ENCODE results near the gene MIGA2.
A peak's percentile ranks its signal among the peaks of the same experiment; 100 is the strongest.
"Not testable (repeated sequence)": the region's sequence is repeated elsewhere in the genome, so short reads cannot be mapped to it uniquely, and the experiment has no call there.

MIGA2 gene

GRCh38 chr9:129036241-129036922 lies at the start of gene MIGA2:
Gene MIGA2 (plus strand): TSS chr9:129036626. CDS start chr9:129040595, 3,969 bp downstream.
- peak; percentile 99 for DNase-seq

DNA sequence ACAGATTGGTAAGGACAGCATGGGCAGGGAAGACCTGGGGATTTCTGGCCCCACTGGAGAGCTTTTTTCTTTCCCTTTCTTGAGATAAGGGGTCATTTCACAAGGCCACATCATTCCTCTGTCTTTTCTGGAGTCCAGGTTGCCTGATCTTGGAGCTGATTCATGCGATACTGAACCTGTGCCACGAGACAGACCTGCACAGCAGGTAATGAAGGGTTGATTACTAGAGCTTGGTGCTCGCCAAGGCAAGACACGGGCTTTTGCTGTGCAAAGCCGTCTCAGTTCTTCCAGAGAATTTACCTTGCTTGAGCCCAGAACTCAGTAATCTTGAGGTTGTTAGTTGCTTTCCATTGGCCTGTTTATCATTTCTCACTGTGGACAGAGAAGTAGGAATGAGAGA lies 49.8 kb upstream of the MIGA2 start:
- DNase-seq = no peak

- DNase-seq = no peak
Observed at GRCh38 chr9:128987805-128988204, 48.6 kb upstream of the MIGA2 start.

GRCh38 chr9:128992995-128993394 lies 43.4 kb upstream of the MIGA2 start:
- DNase-seq = no peak

DNA sequence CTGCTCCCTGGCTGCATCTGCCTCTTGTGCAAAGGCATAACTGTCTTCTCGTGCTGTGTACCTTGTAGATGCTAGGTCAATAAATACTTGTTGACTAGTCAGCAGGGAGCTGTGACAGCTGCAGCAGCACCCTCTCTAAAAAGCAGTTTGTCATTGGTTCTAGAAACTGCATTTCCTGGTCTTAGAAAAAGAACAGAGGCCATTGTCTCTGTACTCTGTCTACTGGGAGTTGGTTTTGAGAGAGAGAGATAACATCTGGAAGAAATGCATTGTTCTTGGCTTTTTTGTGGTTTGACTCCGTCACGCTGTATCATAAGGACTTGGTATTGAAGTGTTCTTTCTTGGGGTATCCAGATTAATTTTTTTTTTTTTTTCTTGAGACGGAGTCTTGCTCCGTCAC lies 40.6 kb upstream of the MIGA2 start:
- peak; percentile 37 for DNase-seq

DNA sequence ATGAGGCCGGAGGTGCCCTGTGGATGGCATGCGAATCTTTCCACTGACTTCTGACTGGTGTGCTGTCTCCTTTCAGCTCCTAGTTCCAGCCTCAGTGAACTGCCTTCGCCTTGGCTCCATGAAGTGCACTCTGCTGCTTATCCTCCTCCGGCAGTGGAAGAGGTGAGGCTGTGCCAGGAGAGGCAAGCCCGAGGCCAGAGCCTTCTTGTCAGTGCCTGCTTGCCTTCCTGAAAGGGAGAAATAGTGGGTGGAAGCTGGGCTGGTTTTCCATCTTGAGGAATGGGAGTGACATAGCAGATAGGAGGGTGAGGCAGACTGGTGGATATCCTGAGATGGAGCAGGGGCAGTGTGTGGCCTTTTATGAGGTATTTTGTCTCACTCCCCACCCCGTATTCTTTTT lies 38.0 kb upstream of the MIGA2 start:
- no peak for DNase-seq

DNA sequence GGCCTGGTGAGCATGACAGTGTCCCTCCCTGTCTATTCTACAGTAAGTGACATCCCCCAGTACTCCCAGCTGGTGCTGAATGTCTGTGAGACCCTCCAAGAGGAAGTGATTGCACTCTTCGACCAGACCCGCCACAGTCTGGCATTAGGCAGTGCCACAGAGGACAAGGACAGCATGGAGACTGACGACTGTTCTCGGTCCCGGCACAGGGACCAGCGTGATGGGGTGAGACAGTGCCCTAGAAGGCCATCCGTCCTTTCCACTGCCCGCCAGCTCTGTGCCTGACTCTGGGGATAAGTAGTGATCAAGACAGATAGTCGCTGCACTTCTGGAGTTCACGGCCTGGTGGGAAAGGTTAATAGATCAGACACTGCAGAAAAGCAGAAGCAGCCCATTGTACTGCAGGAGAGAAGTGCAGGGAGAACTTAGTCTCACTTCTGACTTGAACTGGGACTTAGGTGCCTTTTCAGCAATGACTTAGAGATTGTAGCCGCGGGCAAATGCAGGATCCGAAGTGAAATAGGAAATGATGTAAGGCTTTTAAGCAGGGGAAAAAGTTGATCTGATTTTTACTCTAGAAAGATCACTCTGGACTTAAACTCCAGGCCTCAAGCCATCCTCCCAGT lies 36.7 kb upstream of the MIGA2 start:
- no peak for DNase-seq

DNA sequence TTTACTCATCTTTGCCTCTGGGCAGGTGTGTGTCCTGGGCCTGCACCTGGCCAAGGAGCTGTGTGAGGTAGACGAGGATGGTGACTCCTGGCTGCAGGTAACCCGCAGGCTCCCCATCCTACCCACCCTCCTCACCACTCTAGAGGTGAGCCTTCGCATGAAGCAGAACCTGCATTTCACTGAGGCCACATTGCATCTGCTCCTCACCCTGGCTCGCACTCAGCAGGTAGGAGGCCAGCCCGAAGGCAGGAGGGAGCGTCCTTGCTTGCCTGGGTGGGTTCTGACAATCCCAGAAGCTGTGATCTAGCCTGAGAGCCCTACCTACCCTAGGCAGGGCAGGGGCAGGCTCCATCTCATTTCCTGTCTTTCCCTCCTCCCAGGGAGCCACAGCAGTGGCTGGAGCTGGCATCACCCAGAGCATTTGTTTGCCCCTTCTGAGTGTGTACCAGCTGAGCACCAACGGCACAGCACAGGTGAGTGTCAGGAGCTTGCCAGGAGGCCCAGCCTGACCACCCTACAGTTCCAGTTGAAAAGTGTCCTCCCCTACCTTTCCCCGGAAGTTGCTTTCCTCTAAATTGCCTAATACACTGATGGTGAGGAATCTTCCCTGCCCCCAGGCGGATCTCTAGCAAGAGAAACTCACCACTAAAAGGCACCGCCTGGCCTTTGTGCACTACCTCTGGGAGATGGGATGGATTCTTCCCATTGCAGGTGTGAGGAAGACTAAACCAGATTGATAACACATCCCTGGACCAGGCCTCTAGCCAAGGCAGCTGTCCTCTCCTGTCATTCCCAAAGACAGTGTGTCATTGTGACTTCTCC lies 34.7 kb upstream of the MIGA2 start:
- no peak for DNase-seq

GRCh38 chr9:129002992-129003391 lies 33.4 kb upstream of the MIGA2 start:
- no peak for DNase-seq

DNA sequence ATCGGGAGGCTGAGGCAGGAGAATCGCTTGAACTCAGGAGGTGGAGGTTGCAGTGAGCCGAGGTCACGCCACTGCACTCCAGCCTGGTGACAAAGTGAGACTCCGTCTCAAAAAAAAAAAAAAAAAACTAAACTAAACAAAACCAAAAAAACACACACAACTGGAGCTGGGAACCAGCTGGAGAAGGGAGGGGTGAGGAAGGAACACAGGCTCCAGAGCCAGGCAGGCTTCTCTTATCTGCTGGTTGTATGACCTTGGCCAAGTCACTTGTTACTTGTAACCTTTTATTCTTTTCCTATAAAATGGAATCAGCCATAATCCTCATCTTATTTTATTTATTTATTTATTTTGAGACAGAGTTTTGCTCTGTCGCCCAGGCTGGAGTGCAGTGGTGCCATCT lies 32.3 kb upstream of the MIGA2 start:
- not testable (repeated sequence) for DNase-seq

DNA sequence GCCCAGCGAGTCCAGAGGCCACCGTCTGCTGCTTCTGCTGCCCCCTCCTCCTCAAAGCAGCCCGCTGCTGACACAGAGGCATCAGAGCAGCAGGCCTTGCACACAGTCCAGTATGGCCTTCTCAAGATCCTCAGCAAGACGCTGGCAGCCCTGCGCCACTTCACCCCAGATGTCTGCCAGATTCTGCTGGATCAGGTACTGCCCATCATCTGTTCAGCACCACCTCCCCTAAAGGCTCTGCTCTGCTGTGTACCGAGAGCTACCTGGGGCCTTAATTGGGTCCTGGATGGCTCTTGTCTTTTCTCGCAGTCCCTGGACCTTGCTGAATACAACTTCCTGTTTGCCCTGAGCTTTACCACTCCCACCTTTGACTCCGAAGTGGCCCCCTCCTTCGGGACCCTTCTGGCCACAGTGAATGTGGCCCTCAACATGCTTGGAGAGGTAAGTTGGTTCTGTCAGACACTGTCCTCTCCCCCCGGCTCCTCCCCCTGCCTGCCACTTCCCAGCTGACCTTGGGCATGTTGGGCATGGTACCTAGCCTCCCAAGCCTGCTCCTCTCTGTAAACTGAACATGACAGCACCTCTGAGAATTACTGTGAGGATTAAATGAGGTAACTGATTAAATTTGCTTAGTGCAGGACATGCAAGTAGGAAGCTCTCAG lies 31.0 kb upstream of the MIGA2 start:
- DNase-seq = no peak

- peak; percentile 26 for DNase-seq
Observed at GRCh38 chr9:129006328-129007034, 29.9 kb upstream of the MIGA2 start.

- DNase-seq = no peak
Observed at GRCh38 chr9:129007035-129007765, 29.2 kb upstream of the MIGA2 start.

- DNase-seq = no peak
Observed at GRCh38 chr9:129007766-129008468, 28.5 kb upstream of the MIGA2 start.

DNA sequence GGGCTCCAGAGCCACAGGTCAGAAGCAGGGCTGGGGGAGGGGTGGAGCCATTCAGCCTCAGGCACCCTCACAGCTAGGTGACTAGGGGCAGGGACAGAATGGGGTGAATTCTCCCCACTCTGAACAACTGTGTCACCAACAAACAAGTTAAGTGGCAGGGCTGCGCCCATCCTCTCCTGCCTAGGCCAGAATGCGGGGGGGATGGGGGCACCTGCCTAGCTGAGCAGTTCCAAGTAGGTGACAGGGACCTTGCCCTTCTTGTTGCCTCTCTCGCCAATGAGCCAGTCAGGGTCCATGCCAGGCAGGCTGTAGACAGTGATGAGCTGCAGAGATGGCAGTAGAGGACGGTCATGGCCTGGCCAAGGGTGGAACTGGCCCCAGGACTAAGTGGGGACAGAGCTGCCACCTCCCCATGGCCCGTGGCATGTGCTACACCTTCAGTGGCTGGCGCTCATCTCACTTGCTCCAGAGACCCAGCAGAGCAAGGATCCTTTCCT lies 27.9 kb upstream of the MIGA2 start:
- no peak for DNase-seq

DNA sequence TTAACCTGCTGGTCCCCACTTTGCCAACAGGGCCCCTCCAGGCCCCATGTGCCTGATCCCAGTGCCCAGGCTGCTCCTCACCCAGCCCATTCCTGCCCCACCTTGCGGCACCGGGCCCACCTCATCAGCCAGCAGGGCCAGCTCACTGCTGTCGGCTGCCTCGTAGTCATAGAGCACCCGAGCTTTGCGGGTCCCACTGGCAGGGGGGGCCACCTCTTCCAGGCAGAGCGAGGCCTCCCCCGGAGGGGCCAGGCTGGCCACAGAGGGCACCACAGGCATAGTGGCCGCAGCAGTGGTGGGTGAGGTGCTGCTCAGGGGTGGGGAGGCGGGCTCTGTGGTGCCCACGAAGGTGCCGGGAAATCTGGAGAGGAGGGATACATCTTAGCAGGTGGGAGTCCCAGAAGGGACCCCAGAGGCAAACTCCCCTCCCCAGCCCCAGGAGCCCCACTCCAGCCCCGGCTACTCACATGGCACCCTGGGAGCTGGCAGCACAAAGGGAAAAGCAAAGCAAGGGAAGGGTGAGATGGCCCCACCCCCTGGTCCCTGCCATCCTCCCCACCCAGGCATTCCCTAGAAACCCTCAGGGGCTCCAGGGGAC lies 27.3 kb upstream of the MIGA2 start:
- DNase-seq = no peak

GRCh38 chr9:129009584-129010141 lies 26.8 kb upstream of the MIGA2 start:
- no peak for DNase-seq

DNA sequence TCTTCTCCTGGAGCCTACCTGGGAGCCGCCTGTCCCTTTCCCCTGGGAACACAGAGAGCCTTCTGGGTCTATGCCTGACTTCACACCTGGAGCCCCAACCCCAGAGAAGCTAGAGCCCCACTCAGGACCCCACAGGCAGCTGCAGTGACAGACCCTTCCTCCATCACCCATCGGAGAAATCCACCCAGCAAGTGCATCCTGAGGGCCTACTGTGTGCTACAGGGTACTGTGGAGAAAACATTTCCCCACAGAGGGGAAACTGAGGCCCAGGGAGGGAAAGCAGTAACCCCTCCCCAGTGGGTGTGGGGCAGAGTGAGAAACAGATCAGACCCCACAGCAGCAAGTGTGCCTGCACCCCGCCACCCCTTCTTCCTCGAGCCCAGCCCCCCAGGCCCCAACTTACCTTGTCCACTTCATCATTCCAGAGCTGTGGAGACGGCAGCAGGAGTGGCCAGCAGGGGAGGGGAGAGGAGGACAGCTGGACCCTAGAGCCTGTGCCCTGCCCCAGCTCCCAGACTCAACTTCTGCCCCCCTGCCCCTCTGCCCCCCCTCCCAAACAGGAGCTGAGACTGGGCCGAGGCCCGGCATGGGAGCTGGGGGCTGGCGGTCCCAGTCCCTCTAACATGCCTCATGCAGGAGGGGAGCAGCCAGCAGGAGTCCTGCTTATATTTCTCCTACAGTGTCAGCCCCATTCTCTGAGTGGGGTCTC lies 26.0 kb upstream of the MIGA2 start:
- no peak for DNase-seq

DNA sequence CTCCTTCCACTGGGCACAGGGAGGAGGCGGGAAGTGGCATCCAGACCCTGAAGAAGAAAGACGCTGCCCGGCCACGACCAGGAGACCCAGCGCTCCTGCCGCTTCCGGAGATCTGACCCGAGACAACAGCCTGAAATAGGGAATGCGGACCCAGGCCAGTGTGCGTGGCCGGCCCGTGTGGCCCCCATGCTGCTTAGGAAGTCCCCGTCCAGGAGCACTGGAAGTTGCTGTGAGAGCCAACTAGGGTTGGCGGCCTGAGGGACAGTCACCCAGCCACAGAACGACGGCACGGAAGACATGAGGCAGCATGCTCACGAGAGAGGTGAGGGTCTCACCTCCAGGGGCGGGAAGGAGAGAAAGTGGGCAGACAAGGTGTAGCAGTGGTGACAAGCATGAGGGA lies 25.3 kb upstream of the MIGA2 start:
- DNase-seq = no peak

DNA sequence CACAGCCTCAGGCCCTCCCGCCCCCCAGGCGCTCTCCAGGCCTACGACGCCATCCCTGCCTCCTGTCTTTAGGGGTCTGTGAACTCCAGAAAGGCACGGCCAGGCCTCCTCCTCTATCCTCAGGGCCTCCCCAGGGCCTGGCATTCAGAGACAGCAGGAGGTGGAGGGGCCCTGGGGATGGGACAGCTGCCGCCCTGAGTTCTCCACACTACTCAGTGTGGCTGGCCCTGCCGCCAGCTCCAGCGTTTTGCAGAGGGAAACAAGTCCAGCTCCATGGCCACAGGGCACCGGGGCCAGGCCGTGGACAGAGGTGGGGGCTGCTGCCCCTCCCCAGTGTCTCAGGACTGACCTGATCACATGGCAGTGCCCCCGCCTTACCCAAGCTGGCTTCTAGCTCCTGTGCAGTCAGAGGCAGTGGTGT lies 24.7 kb upstream of the MIGA2 start:
- DNase-seq = no peak
